Endothelial cell of umbilical vein (primary cell): ENCODE results near the gene FGFRL1. TPM values are rescaled to one million over a fixed set of nuclear protein-coding genes. Genes with fewer than 3 reads are reported as not detected.

ENCODE experiments used
- BruUV-seq: library from RNA; stranded (reverse); fragments of 400-500 nt; replicated peaks from 2 replicates; lab custom pipeline; 2021; lab: Mats Ljungman, UMichigan
- CTCF ChIA-PET: fragments of 300-600, 350-600 bp; sonication (Branson Sonifier 250); formaldehyde crosslinking; loops from one replicate; lab custom pipeline; 2021; ENCODE audit warnings: antibody characterized with exemption, inconsistent platforms; lab: Charles Lee
- POLR2A ChIA-PET: fragments of 300-600, 350-600 bp; sonication (Branson Sonifier 250); formaldehyde crosslinking; loops from one replicate; lab custom pipeline; 2021; ENCODE audit warnings: antibody characterized with exemption, inconsistent platforms; lab: Charles Lee
- DNase-seq: peaks from one replicate; pipeline ENCODE4 v3.0.0-alpha.2; 2011; ENCODE audit warnings: low read depth, low spot score
- FAIRE-seq: peaks from 2 replicates; lab custom pipeline; 2011; peaks lifted over from hg19 to GRCh38; lab: Jason Lieb, UNC
- H2AFZ ChIP-seq: 2 replicates; pipeline ENCODE4 v1.6.0; 2012; ENCODE audit warnings: low read depth, low read length, control low read depth, inconsistent platforms
- H3K27ac ChIP-seq: 2 replicates; pipeline ENCODE4 v1.5.1; 2011; ENCODE audit warnings: low read depth, mild to moderate bottlenecking, control low read depth, low read length, moderate library complexity; ENCODE audit not compliant: insufficient read depth
- H3K27me3 ChIP-seq, 2 experiments: 2 replicates each; pipeline versions ENCODE4 v1.6.0 to v1.6.1; 2011; ENCODE audit warnings: low read length in 2 of 2, mixed read lengths in 1 of 2; ENCODE audit not compliant: control insufficient read depth in 2 of 2, insufficient read depth in 2 of 2
- H3K36me3 ChIP-seq, 2 experiments: 2 replicates in 1 of 2; 3 replicates in 1 of 2; pipeline ENCODE4 v1.5.1; 2011; ENCODE audit warnings: low read length in 2 of 2, mild to moderate bottlenecking in 1 of 2, moderate library complexity in 1 of 2; ENCODE audit not compliant: control insufficient read depth in 2 of 2, insufficient read depth in 2 of 2; ENCODE audit errors: extremely low read depth in 1 of 2
- H3K4me1 ChIP-seq: 3 replicates; pipeline ENCODE4 v1.5.1; 2011; ENCODE audit warnings: mild to moderate bottlenecking, low read length; ENCODE audit not compliant: control insufficient read depth, insufficient read depth; ENCODE audit errors: extremely low read depth
- H3K4me2 ChIP-seq: 2 replicates; pipeline ENCODE4 v1.6.1; 2011; ENCODE audit warnings: low read length, control low read depth, mixed read lengths; ENCODE audit not compliant: insufficient read depth
- H3K4me3 ChIP-seq, 3 experiments: fragments of 200-600 bp in 1 of 3; sonication (generic), shearing (Covaris generic) in 1 of 3; replicated peaks in 1 of 3; 2 replicates each; pipeline ENCODE4 v1.5.1; 2011 to 2016; ENCODE audit warnings: control low read depth in 3 of 3, low read length in 3 of 3, mild to moderate bottlenecking in 2 of 3, inconsistent platforms in 1 of 3, low read depth in 1 of 3, moderate library complexity in 1 of 3; ENCODE audit not compliant: insufficient read depth in 1 of 3
- H3K79me2 ChIP-seq: 2 replicates; pipeline ENCODE4 v1.6.0; 2012; ENCODE audit warnings: low read length, inconsistent platforms; ENCODE audit not compliant: control insufficient read depth, insufficient read depth
- H3K9ac ChIP-seq: replicated peaks from 2 replicates; pipeline ENCODE3; 2011; ENCODE audit warnings: low read length, control low read depth; ENCODE audit not compliant: insufficient read depth; ENCODE audit errors: extremely low read depth
- H3K9me1 ChIP-seq: replicated peaks from 3 replicates; pipeline ENCODE4 v1.6.0; 2011; ENCODE audit warnings: mild to moderate bottlenecking, low read length; ENCODE audit not compliant: control insufficient read depth, insufficient read depth; ENCODE audit errors: extremely low read depth
- H3K9me3 ChIP-seq: replicated peaks from 2 replicates; pipeline ENCODE4 v1.5.1; 2012; ENCODE audit warnings: low read length, inconsistent platforms; ENCODE audit not compliant: control insufficient read depth, insufficient read depth
- H4K20me1 ChIP-seq: replicated peaks from 2 replicates; pipeline ENCODE3; 2011; ENCODE audit warnings: mild to moderate bottlenecking, low read length; ENCODE audit not compliant: control insufficient read depth, insufficient read depth; ENCODE audit errors: extremely low read depth
- EZH2 ChIP-seq: IDR thresholded peaks from 2 replicates; pipeline ENCODE4 v1.6.1; 2012; ENCODE audit warnings: borderline replicate concordance, low read depth, mild to moderate bottlenecking, moderate library complexity, low read length, inconsistent platforms; ENCODE audit not compliant: severe bottlenecking
- FOS ChIP-seq: IDR thresholded peaks from 2 replicates; pipeline ENCODE4 v1.6.1; 2011; ENCODE audit warnings: mild to moderate bottlenecking, low read length, moderate library complexity, borderline replicate concordance; ENCODE audit not compliant: insufficient read depth
- GATA2 ChIP-seq: IDR thresholded peaks from 2 replicates; pipeline ENCODE4 v1.7.0; 2011; ENCODE audit warnings: low read depth, mild to moderate bottlenecking, moderate library complexity, mixed read lengths, low read length; ENCODE audit not compliant: insufficient read length, insufficient read depth
- JUN ChIP-seq: IDR thresholded peaks from 2 replicates; pipeline ENCODE4 v1.6.1; 2011; ENCODE audit warnings: borderline replicate concordance, low read depth; ENCODE audit not compliant: insufficient read length, insufficient read depth
- MYC ChIP-seq: IDR thresholded peaks from one replicate; pipeline ENCODE4 v1.6.1; 2011; ENCODE audit warnings: mild to moderate bottlenecking, low read depth, low read length
- POLR2A ChIP-seq: IDR thresholded peaks from 2 replicates; pipeline ENCODE4 v1.6.1; 2012; ENCODE audit warnings: low read depth, mild to moderate bottlenecking, control low read depth, low read length
- POLR2AphosphoS5 ChIP-seq: IDR thresholded peaks from 2 replicates; pipeline ENCODE4 v1.6.1; 2012; ENCODE audit warnings: low read depth, mild to moderate bottlenecking, control low read depth, low read length, moderate library complexity; ENCODE audit not compliant: insufficient read depth
- dilution Hi-C: fragments of 300-500 bp; cut with MboI; formaldehyde crosslinking; loops from one replicate; pipeline ENCODE4 v1.15.0; 2019; ENCODE audit warnings: low sequenced_read_pairs; ENCODE audit not compliant: extremely low pct_ligation_motif_present
- intact Hi-C: fragments of 100-400 bp; cut with micrococcal nuclease; formaldehyde crosslinking; loops from one replicate; pipeline ENCODE4 v1.10.0; 2022
- polyA plus RNA-seq, 4 experiments: library from polyadenylated mRNA; depleted of rRNA in 3 of 4; stranded (reverse) in 3 of 4; unstranded in 1 of 4; fragments of >200 nt; gene quantifications; 2 replicates each; pipeline versions ENCODE4 v1.2.1 to v1.2.3, GENCODE V29; 2011 to 2012; ENCODE audit warnings: missing spikeins in 1 of 4
- total RNA-seq: library from RNA; stranded (reverse); gene quantifications from 2 replicates; pipeline ENCODE4 v1.2.3, GENCODE V29; 2021
- TF ChIP-seq, protein P1 (sequence below), 2 donors: IDR thresholded peaks; 1 replicate in 1 of 2; 2 replicates in 1 of 2; pipeline ENCODE4 v1.5.1; 2011; ENCODE audit warnings: low read length in 2 of 2, mild to moderate bottlenecking in 2 of 2, moderate library complexity in 2 of 2, control low read depth in 1 of 2, inconsistent platforms in 1 of 2, low read depth in 1 of 2; ENCODE audit not compliant: insufficient read depth in 1 of 2; ENCODE audit errors: extremely low read depth in 1 of 2

Gene FGFRL1
- total and polyA plus RNA-seq, 2 donors (not counting 3 experiments of a cell fraction or from before 2014, with no cell fraction given): 33.3 to 74.6 TPM

DNA sequence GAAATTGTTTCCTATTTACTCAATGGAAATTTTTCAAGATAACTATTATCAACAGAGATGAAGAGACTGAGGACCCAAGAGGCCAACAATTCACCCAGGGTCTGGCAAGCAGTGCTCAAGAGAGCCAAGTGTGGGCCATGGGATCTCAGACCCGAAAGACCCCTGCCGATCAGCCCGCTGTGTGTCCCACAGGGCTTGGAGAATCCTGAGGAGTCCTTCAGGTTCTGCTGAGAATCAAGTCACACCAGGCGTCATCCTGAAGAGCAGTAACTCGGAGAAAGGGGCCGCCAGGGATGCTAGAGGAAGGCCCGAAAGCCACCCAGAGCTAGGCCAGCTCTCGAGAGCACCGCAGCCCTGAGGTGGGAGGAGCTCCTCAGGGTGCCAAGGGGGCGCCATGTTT is 48.7 kb downstream of the FGFRL1 start:
- FAIRE-seq (no peak), DNase-seq (no peak)
- no peaks in the 10 kb centered on the region for H3K36me3 ChIP-seq
- ChIA-PET CTCF (no interaction called here), POLR2A (no interaction called here)
- TF ChIP-seq EZH2 (no peak), POLR2A (no peak), POLR2AphosphoS5 (no peak), JUN (no peak), MYC (no peak), FOS (no peak), GATA2 (no peak)
- TF ChIP-seq, protein P1, sequence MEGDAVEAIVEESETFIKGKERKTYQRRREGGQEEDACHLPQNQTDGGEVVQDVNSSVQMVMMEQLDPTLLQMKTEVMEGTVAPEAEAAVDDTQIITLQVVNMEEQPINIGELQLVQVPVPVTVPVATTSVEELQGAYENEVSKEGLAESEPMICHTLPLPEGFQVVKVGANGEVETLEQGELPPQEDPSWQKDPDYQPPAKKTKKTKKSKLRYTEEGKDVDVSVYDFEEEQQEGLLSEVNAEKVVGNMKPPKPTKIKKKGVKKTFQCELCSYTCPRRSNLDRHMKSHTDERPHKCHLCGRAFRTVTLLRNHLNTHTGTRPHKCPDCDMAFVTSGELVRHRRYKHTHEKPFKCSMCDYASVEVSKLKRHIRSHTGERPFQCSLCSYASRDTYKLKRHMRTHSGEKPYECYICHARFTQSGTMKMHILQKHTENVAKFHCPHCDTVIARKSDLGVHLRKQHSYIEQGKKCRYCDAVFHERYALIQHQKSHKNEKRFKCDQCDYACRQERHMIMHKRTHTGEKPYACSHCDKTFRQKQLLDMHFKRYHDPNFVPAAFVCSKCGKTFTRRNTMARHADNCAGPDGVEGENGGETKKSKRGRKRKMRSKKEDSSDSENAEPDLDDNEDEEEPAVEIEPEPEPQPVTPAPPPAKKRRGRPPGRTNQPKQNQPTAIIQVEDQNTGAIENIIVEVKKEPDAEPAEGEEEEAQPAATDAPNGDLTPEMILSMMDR (IDR thresholded peaks at IDR 0.05; ENCODE audit: extremely low read depth in 1 of 2, insufficient read depth in 1 of 2, low read depth in 1 of 2, low read length in 2 of 2): no peak
- H3K4me2 ChIP-seq: no peak overlapping the region
- BruUV-seq: no TSS peak
- peaks cover 11 to 40% of the 10 kb centered on the region in 2 experiments for H3K27me3 ChIP-seq
- intact Hi-C loops: no loop called here
- dilution Hi-C loops: no loop called here
- H3K9me1 ChIP-seq: no peaks in the 10 kb centered on the region
- no peak overlapping the region for H2AFZ ChIP-seq
- H3K9me3 ChIP-seq: no peaks in the 10 kb centered on the region
- no peaks in the 10 kb centered on the region for H3K79me2 ChIP-seq
- H4K20me1 ChIP-seq: no peaks in the 10 kb centered on the region
- no peak overlapping the region for H3K27ac ChIP-seq
- H3K4me1 ChIP-seq: no peaks in the 10 kb centered on the region
- no peak overlapping the region for H3K4me3 ChIP-seq
- no peak overlapping the region for H3K9ac ChIP-seq
